Activated CD8-positive, alpha-beta memory T cell treated with anti-CD3 and anti-CD28 coated beads for 1 hour (primary cell): ENCODE results near the gene ZNF782.
"Not testable (repeated sequence)": the region's sequence is repeated elsewhere in the genome, so short reads cannot be mapped to it uniquely, and the experiment has no call there.

Experiments used
- DNase-seq, 2 donors: peaks; one replicate each; pipeline ENCODE4 v3.0.0-alpha.2; 2020; ENCODE audit warnings: low read depth in 1 of 2; ENCODE audit errors: extremely low read depth in 1 of 2

ZNF782 gene

GRCh38 chr9:96853781-96854650 is at the start of gene ZNF782:
ZNF782 (minus strand) TSS chr9:96854514; CDS start chr9:96851961, 2,553 bp downstream.
- peak; percentile 57 to 73 for DNase-seq

- DNase-seq, result not testable (repeated sequence)
Observed at GRCh38 chr9:96900010-96900409, 45.7 kb upstream of the ZNF782 start.

GRCh38 chr9:96892131-96892530 is 37.8 kb upstream of the ZNF782 start:
- DNase-seq, result no peak

GRCh38 chr9:96888591-96888990 is 34.3 kb upstream of the ZNF782 start:
- no peak for DNase-seq

- no peak for DNase-seq
Observed at GRCh38 chr9:96885424-96885823, 31.1 kb upstream of the ZNF782 start.

GRCh38 chr9:96884443-96884842 is 30.1 kb upstream of the ZNF782 start:
- no peak for DNase-seq

GRCh38 chr9:96883922-96884321 is 29.6 kb upstream of the ZNF782 start:
- no peak for DNase-seq

GRCh38 chr9:96877269-96877668 is 23.0 kb upstream of the ZNF782 start:
- no peak for DNase-seq

- DNase-seq, result no peak
Observed at GRCh38 chr9:96875461-96876142, 21.3 kb upstream of the ZNF782 start.

- DNase-seq, result no peak
Observed at GRCh38 chr9:96874947-96875460, 20.7 kb upstream of the ZNF782 start.

- DNase-seq, result no peak
Observed at GRCh38 chr9:96874201-96874785, 20.0 kb upstream of the ZNF782 start.

- DNase-seq, result no peak
Observed at GRCh38 chr9:96871176-96871575, 16.9 kb upstream of the ZNF782 start.

- DNase-seq, result no peak
Observed at GRCh38 chr9:96868709-96869108, 14.4 kb upstream of the ZNF782 start.

GRCh38 chr9:96867079-96867804 is 12.9 kb upstream of the ZNF782 start:
- DNase-seq, result no peak

- DNase-seq, result not testable (repeated sequence)
Observed at GRCh38 chr9:96865240-96865639, 10.9 kb upstream of the ZNF782 start.

GRCh38 chr9:96859461-96860198 is 5.3 kb upstream of the ZNF782 start:
- DNase-seq, result no peak

GRCh38 chr9:96858670-96859069 is 4.4 kb upstream of the ZNF782 start:
- DNase-seq, result no peak

- no peak for DNase-seq
Observed at GRCh38 chr9:96858018-96858573, 3.8 kb upstream of the ZNF782 start.

GRCh38 chr9:96856363-96857286 is 2.3 kb upstream of the ZNF782 start:
- DNase-seq, result peak in 1 of 2 donors; percentile 53
